Epidermal melanocyte (primary cell): ENCODE data around the gene SLC28A1.
"Not testable (repeated sequence)": the region's sequence is repeated elsewhere in the genome, so short reads cannot be mapped to it uniquely, and the experiment has no call there.

Experiments used
- DNase-seq: peaks from one replicate; pipeline ENCODE4 v3.0.0; 2011; ENCODE audit warnings: low spot score; ENCODE audit not compliant: insufficient read length

SLC28A1 gene

DNA sequence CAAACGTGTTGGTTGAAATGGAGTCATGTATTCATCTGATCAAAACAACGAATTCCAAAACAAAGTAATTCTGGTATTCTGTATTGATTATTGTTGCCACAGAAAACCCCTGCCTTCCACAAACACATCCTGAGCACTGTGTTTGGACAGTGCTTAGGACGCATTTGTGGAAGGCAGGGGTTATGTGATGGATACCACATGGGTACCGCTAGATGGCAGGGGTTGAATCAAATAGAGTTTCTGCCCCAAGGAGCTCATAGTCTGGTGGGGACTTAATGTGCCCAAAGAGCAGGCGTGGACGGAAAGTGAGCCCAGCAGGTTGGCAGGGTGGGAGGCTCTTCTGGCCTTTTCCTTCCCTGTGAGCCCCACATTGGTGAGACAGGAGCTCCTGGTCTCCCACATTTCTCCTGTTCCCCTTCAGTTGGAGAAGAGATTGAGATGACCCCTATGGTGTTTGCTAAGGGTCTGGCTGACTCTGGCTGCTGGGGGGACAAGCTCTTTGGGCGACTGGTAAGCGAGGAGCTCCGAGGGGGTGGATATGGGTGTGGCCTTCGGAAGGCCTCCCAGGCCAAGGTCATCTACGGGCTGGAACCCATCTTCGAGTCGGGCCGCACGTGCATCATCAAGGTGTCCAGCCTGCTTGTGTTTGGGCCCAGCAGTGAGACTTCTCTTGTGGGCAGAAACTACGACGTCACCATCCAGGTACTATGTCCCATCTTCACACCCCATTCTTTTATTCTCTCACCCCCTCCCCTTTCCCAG is 22.1 kb upstream of the SLC28A1 start:
- DNase-seq: no peak

DNA sequence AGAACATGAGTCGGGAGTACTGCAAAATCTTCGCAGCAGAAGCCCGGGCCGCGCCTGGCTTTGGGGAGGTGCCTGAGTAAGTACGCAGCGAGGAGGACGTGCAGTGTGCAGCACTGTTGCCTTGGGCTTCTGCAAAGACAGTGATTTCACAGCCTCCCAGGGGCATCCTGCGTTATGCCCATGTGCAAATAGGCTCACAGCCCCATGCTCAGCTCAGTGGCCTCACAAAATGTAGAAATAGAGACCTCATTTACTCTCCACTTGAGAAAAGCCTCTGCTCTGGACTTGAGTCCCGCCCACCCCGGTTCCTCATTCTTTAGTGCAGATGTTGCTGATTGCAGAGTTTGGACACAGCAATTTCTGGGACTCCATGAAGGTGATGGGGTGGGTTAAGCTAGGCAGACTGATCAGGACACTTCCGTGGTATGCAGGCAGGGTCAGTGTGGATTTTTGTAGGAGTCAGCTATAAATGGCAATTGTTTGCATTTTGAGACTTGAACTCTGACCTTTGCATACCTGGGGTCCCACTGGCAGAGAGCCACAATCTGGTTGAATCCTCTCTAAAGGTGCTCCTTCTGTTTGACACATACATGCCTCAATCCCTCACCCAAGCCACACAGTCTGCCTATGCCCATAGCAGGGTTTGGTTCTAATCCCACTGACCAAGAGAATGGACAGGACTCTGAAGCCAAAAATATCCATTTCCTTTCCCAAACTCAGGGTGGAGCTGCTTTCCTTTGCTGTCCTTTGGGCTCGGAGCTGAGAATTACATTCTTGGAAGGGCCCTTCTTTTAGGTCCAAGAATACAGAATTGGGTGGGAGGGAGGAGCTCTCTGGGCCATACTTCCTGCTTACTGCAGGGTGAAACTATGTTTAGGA is 20.7 kb upstream of the SLC28A1 start:
- no peak for DNase-seq

DNA sequence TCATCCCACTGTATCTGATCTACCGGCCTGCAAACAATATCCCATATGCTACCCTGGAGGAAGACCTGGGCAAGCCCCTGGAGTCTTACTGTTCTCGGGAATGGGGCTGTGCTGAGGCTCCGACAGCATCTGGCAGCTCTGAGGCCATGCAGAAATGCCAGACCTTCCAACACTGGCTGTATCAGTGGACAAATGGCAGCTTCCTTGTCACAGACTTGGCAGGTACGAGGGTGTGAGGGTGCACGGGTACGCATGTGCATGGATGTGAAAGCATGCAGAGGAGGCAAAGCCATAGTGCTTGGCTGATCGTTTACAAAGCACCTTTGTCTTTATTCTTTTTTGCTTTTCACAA is 20.0 kb upstream of the SLC28A1 start:
- DNase-seq: no peak

DNA sequence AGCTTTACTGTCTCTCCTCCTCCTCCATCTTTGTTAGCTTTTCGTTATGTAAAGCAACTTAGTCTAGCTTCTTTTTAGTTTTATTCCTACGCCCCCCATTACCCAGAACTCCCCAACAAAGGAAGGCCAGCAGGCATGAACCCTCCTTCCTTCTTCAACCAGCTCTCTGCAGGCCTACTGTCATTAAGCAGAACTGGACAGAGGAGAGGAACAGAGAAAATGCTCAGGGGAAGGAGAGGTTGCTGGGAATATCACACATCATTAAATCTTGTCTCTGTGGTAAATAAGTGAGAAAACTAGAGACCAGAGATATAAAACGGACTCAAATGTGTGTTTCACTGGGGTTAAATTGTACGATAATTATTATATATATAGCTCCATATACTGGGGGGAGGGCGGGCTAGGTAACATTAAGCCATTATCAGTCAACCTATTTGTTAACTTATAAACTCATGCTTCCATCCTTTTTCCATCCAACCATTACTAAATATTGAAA is 19.3 kb upstream of the SLC28A1 start:
- DNase-seq: no peak

DNA sequence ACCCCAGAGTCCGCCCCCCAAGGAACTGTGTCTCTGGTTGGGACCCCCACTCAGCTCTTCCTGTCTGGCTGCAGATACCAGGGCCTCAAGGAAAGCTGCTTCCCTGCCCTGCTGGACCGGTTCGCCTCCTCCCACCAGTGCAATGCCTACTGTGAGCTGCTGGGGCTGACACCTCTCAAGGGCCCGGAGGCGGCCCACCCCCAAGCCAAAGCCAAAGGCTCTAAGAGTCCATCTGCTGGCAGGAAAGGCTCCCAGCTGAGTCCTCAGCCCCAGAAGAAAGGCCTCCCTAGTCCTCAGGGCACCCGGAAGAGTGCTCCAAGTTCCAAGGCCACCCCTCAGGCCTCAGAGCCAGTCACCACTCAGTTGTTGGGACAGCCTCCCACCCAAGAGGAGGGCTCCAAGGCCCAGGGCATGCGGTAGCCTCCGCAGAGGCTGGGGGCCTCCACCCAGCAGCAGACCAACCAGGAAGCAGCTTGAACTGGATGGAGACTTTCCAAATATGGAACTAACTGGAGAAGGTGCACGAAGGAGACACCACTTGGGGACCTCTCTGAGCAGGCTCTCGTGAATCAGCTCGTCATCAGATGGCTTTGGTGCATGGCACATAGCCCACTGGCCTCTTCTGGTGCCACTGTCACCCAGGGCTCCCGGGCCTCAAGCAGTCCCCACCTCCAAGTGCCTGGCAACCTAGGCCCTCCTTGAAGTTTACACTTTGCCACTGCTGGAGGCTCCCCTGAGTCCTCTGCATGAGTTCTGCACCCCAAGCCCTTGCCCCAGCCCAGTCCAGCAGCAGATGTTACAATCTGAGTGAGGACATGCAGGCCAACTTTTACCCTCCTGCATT is 16.2 kb upstream of the SLC28A1 start:
- no peak for DNase-seq

DNA sequence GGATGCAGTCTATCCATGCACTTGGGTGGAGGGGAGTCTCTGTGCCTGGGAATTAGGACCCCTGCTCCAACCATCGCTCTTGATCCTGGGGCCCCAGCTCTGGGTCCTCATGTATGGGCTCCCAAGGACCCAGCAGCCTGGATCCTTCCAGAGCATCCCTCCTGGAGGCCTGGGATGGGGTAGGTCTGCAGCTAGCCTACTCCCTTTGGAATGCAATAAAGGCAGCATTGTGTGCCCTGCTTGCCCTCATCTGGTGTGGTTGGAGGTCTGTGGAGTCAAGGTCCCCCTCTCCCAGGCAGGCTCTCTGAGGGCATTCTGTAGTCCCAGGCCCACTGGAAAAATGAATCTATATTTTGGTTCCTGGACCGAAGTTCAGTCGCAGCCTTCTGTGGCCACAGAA is 15.0 kb upstream of the SLC28A1 start:
- no peak for DNase-seq

DNA sequence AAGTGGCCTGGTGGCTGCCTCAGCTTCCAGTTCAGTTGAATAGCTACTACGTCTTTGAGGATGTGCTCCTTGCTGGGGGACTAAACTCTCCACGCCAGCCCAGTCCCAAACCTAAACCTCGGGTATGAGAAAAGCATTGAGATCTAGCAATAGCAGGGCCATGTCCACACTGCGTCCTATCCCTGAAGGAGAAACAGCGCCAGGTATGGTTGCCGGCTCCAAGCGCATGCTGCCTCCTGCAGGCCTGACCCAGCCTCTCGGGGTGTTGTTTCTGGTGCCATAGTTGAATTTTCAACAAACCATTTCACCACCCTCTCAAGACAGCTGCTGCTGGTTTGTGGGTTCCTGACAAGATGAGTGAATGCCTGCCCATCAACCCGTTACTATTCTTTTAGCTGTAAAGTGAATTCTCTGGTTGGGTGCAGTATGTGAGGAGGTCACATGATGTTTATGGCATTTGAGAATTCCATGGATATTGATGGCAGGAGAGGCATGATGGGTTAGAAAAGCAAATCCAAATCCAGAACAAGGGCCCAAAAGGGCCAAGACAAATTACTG is 13.0 kb upstream of the SLC28A1 start:
- no peak for DNase-seq

DNA sequence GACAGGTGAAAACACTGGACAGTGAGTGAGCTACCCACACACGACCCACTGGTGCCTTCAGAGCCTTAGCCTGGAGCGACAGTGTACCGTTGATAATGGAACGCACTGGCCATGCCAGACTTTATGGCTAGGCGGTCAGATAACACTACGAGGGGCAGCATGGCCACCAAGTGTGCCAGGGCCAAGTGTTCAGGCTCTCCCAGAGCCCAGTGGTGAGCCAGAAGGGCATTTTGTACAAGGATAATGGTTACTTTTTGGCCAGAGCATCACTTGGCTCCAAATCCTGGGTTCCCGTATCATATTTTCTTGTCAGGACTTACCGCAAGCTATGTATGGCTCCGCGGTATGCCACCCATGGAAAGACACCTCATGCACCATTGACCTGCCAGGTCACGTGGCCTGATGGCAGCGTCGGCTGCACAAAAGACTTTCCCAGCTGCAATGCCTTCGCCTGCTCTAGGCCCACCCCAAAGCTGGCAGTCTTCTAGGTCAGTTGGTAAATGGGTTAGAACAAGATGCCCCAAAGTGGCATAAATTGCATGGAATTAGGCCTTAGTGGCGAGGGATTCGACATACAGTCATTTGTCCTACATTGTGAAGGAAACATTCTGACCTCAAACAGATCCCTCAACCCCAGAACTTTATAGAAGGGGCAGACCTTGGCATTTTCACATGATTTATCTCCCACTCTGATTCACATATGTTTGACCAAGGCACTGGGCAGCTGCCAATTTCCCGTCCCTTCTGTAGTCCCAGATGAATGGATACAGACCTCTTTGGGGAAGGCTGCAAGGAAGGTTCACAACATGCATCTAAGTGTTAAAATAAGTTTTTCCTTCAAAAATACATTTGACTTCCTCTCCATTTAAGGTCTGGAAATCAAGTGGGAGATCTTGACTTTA is 12.2 kb upstream of the SLC28A1 start:
- DNase-seq: no peak

DNA sequence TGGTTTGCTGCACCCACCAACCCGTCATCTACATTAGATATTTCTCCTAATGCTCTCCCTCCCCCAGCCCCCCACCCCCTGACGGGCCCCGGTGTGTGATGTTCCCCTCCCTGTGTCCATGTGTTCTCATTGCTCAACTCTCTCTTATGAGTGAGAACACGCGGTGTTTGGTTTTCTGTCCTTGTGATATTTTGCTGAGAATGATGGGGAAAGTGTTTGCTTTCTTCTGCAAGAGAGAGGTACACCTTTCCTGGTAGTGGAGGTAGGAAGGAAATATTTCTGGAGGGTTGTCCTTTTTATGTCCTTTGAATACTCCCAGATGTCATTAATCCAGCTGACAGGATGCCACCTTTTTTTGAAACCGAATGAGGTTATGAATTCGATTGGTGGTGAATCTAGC is 10.5 kb upstream of the SLC28A1 start:
- no peak for DNase-seq

DNA sequence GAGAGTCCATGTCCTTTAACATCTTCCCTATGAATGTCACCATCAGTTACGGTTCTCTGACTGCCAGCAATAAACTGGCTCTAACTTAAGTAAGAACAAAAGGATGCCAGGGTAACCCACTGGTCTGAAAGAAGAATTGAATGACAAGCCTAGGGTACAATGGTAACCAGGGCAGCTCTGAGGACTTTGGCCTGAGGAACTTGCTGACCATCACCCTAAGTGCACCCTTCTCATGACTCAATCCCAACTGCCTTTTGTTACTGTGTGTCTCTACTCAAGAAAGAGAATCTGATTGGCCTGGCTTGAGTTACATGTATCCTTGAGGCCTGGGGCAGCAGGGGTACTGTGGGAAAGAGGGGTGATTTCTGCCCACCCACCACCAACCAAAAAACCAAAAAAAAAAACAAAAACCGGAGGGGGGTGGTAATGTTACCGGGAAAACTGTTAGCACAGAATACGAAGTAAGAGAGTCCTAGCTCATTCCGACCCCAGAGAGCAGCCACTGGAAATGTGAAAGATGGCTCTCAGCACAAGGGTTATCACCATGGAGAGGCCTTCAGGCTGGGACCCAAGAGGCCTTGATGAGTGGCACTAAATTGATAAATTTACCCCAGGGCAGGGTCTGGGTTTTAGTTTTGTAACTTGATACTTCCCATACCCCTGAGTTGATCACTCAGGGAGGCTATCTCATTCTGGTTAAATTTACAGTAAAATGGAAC is 9.3 kb upstream of the SLC28A1 start:
- DNase-seq: no peak

DNA sequence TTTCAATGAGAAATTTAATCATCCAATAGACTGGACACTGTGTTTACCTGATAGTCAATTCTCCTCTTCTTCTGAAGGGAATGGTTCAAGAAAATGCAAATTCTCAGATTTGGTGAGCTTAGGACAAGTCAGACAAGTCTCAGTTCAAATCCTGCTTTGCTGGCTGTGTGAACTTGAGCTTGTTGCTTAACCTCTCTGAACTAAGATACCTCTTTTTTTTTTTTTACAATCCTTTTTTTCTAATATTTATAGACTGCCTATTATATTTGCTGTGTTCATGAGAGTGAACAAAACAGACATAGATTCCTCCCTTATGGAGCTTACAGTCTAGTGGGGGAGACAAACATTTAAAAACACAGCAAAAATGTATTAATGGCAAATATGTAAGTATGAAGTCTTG is 8.2 kb upstream of the SLC28A1 start:
- no peak for DNase-seq

DNA sequence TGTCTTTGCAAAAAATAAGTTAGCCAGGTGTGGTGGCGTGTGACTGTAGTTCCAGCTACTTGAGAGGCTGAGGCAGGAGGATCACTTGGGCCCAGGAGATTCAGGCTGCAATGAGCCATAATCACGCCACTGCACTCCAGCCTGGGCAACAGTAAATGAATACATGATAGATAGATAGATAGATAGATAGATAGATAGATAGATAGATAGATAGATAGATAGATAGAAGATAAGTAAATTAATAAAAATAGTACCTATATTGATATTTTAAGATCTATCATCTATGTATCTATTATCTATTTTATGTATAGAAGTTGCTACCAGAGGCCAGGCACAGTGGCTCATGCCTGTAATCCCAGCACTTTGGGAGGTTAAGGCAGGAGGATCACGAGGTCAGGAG is 6.8 kb upstream of the SLC28A1 start:
- DNase-seq: not testable (repeated sequence)

DNA sequence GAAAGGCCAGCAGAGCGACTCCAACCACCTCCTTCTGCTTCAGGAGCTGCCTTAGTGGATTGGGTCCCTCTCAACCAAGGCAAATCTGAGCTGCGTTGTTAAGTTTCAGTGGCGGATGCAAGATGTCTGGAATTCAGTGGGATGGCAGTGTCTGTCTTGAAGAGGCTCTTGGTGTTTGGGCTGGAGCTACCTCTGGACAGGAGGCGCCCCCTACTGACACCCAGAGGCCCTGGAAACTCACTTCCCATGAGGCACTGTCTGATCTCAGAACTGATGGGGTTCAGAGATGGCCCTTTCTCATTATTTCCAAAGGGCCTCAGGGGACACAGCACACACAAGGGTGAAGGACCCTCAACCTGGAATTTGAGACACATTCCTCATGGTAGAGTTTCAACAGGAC is 6.0 kb upstream of the SLC28A1 start:
- peak; percentile 86 for DNase-seq

DNA sequence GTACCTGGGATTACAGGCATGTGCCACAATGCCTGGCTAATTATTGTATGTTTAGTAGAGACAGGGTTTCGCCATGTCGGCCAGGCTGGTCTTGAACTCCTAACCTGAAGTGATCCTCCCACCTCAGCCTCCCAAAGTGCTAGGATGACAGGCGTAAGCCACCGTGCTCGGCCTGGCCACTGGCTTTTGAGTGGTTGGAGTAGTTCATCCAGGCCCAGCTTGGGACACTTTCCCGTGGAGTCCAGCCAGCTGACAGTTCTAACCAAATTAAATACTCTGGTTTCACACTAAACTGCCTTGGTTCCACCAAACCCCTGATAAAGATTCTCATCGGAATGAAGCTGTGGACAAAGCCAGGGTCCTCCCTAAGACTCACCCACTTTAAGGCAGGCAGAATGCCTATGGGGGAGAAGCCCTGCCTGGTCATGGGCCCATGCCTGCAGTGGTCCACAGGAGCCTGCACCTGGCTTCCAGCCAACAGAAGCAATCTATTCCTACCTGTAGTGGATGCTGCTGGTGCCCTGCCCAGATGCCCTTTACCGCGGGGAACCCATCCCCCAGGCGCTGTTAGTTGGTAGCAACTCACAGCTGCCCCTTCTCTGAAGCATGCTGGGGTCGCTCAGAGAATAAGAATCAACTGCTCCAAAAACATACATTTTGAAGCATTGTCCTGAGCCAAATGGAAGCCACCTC is 5.2 kb upstream of the SLC28A1 start:
- DNase-seq: no peak

DNA sequence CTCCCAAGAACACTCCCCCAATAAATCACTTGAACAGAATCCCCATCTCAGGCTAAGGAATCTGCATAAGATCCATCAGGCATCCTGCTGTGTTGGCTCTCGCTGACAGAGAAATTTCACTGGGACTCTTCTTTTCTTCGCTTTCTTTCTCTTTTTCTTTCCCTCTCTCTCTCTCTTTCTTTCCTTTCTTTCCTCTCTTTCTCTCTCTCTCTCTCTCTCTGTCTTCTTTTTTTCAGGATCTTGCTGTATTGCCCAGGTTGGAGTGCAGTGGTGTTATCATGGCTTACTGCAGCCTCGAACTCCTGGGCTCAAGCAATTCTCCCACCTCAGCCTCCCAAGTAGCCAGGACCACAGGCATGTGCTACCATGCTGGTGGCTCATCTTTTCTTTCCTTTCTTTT is 4.5 kb upstream of the SLC28A1 start:
- DNase-seq: no peak

DNA sequence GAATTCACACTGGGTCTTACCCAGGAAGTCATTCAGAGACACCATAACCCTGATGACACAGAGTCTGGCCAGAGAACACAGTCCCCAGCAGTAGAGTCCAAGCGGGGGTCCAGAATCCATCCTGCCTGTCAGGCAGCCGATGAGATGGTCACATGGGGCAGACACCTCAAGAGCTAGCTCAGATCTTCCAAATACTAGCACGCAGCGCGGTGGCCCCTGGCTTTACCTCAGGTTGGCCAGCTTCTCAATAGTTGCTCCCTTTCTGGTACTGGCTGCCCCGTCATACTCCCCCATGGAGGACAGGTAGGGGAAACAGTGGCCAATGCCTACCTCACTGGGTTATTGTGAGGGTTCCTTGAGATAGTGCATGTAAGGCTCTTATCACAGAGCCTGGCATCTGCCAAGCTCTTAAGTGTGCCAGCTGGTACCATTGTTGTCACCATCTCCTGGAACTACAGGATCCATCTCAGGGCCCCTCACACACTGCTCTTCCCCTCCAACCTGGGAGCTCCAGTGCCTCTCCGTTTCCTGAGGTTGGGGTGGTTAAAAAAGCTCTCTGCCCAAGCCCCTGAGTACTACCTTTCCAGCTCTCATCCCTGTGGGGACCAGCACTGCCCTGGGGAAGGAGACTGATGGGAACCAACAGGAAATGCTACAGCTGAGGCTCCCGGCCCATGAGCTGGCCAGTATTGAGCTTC is 3.5 kb upstream of the SLC28A1 start:
- no peak for DNase-seq

DNA sequence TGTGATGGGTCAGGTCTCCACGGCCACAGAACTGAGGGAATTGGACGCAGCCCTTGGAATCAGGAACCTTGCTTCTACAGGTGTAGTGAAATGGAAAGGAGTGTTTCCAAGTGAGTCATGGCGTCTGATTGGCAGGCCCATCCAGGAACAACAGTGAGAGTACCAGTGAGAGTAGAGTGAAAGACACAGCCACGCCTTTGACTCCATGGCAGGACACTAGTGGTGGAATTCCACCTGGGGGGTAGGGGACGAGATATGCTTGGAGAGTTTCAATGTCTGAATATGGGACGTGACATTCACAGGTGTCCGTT is 3.0 kb upstream of the SLC28A1 start:
- no peak for DNase-seq

DNA sequence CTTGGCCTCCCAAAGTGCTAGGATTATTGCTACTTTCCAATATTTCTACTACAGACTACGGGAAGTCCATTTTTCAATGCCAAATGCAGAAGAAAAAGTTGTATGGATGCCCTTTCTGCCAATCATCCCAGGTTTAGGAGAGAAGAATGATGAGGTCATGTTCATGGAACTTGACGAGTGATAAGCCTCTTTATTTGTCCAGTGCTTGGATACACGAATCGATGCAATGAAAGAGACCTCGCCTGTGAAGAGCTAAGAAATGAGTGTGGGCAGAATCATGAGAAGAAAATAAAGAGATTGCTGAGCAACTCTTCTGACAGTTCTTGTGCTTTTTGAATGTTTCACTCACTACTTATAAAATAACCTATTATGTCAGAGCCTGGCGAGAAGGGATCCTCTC is 996 bp upstream of the SLC28A1 start:
- no peak for DNase-seq

DNA sequence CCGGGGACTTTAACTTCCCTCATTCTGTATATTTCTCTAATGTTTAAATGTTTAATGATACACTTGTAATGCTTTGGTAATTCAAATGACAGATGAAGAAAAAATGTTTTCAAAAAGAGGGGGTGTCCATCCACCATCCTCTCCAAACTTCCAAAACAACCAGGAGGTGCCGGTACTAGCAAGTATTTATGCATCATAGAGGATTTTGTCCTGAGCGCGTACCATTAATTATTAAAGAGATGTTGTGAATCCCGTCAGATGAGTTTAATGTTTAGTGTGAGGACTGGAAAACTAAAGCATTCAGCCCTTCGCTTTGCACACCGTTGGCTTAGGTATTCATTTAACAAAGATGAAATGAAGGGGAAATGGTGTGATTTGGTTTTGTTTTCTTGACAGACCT is 1.3 kb downstream of the SLC28A1 start:
- no peak for DNase-seq
